SK-N-MC (cell line): ENCODE data around the gene HABP2.

Source experiments
- EZH2 ChIP-seq: fragments of 200-600 bp; sonication (generic); IDR thresholded peaks from one replicate; pipeline ENCODE4 v1.6.1; 2017; ENCODE audit warnings: antibody characterized with exemption
- FOXP2 ChIP-seq: optimal IDR thresholded peaks from 2 replicates; pipeline ENCODE3; 2011; ENCODE audit warnings: mild to moderate bottlenecking, moderate library complexity; ENCODE audit not compliant: insufficient read depth; ENCODE audit errors: extremely low read length, control extremely low read depth
- POLR2AphosphoS5 ChIP-seq: IDR thresholded peaks from 2 replicates; pipeline ENCODE4 v1.6.1; 2012; ENCODE audit warnings: mild to moderate bottlenecking, low read depth, low read length, borderline replicate concordance

DNA sequence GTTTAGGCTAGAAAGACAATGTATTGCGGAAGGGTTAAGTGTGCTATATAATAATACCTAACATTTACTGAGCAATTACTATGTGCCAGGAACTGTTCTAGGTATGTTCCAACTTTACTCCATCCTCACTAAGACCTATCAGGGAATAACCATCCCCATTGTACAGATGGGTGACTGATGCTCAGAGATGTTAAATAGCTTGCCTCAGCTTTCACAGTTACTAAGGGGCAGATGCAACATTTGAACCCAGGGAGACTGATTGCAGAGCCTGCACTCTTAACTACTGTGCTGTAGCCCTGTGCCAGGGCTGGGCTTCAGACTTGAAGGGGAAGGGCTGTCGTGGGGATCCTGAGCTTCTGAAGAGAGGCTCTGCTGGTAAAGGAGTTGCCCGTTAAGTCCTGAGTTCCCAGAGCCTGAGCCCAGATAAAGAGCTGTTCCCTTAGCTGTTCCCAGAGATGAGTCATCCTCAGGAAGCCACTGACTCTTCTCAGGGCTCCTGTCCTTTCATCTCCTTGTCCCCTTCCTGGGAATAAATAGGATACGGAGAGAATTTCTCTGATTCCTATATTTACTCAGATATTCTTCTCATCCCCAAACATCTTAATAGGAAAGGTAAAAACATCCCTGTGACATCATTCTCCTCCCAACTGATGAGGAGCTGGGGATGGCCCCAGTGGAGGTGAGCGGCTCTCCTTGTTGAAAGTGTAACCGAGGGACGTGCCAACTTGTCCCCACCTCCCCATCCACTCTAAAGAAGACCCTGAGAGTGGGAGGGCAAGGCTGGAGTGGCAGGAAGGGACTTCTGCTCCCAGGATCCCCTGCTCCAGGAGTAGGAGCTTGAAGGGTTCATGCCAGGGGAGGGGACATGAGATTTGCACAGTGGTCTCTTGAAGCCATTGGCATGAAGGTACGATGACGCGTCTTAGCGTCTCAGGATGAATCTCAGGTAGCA, 28.0 kb upstream of the HABP2 start:
- TF ChIP-seq POLR2AphosphoS5 (no peak), EZH2 (no peak), FOXP2 (no peak)
